GM18909 (cell line): ENCODE results near the gene COL4A3.
A peak's percentile ranks its signal among the peaks of the same experiment; 100 is the strongest.
"Not testable (repeated sequence)": the region's sequence is repeated elsewhere in the genome, so short reads cannot be mapped to it uniquely, and the experiment has no call there.

ENCODE experiments used
- ATAC-seq: cut with Tn5 transposase; IDR thresholded peaks from one replicate; pipeline ENCODE4 v1.9.1; 2021; ENCODE audit warnings: mild to moderate bottlenecking; ENCODE audit not compliant: unreplicated experiment, poor library complexity

The COL4A3 gene

DNA sequence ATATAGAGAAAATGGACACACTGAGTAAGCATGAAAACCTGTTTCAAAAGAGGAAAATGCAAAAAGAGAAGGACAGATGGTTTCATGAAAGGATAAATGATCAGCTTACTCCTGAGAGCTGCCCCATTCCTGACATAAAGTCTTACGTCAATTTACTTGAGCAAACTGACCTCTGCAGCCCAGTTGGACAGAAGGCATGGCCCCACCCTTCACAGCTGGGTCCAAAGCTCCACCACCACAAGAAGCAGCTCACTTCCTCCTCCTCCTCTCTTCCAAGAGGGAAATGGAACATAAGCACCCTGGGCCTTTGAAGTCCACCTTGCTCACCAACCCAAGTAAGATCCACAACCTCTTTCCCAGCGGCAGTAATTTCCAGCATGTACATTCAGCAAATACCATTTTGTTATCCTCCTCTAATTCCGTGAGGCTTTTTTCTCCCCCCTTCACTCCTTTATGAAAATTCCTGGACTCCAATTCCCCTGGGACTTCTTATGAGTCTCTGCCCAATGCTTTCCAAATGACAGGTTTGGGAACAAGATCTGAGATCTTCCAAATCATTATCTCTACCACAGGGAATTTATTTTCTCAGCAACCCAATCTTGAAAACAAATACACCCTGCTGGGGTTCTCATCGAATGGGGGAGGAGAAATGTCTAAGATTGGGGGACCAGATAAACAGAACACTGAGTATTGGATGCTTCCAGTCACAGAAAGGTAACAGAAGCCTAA, 10.5 kb upstream of the COL4A3 start:
- ATAC-seq: no peak

DNA sequence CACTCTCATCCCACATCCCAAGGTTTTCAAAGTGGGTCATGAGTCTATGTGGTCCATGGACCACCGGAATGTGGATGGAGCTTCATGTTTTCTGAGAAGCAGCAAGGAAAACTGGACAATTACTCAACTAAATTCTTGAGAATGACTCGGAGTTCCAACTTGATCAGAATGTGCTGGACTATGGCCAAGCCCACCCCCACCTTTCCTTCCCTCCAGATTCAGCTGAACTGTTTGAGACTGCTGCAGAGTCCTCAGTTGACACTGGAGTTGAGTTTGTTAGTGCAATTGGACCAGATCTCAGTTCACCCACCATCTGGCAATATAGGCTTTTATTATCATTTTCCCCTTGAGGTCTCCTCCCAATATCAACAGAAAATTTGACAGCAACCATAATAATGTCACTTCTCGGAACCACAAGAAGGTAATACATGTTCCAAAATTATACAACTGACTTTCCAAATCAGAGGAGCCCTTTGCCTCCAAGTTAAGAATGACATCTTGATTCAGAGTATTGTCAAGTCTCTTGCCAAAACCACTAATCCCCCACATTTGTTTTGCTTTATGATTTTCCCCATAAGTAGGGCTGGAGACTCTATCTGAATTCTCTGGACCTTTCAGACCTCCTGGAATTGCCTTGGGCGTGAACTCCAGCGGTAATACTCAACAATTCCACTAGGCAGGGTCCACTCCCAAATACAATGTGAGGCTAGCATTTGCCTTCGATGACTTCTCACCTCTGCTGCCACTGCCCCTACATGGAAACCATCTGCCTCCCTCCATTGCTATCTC, 9.2 kb upstream of the COL4A3 start:
- ATAC-seq: no peak

DNA sequence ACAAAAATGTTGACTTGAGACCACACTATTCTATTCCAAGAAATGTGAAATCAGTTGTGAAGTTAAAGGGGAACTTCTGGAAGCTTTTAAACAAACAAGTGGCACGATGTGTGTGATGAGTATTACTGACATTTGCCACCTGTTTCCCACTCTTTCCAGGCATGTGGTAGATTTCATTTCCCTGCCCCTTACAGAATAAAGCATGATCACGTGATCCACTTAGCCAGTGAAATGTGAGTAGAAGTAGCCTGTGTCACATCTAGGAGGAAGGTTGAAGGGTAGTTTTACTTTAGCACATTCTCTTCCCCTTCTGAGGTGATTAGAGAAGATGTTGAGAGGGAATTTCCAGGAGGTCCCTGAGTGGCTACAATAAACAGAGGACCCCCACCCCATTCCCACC, 4.3 kb upstream of the COL4A3 start:
- ATAC-seq: no peak

DNA sequence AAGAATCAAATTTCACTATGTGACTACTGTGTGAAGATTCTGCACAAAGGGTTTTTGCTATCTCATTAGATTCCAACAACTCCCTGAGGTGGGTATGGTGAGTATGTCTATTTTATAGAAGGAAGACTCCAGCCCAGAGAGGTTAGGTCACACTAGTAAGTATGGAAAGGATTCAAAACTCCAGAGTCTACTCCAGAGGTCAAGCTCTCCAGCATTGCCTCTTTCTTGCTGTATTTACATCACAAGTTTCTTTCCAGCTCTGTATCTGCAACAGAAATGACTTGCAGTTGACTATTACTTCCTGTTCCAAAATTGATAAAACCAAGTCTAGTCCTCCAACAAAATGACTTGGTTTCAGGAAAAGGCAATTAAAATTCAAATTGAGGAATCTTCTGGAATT, 2.5 kb upstream of the COL4A3 start:
- no peak for ATAC-seq

DNA sequence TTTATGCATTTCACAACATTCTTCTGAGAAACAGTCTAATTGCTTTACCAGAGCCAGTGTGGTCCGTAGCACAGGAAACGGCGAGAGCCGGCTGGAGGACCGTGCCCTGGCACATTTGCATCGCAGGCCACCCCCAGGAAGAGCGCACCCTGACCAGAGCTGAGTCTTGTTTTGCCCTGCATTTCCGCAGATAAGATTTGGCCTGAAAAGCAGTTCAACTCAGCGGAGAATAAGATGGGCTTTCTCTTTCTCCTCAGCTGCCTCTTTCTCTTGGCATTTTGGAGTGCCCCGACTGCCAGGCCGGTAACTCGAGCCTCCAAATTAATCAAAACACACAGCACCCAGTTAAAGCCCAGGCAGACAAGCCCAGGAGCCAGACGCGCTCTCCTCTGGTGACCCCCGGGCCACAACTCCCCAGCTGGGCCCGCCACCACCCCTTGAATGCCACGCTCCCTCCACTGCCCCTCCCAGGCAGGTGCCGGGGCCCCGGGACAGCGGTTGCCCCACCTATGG, 883 bp upstream of the COL4A3 start:
- ATAC-seq: peak; percentile 78

DNA sequence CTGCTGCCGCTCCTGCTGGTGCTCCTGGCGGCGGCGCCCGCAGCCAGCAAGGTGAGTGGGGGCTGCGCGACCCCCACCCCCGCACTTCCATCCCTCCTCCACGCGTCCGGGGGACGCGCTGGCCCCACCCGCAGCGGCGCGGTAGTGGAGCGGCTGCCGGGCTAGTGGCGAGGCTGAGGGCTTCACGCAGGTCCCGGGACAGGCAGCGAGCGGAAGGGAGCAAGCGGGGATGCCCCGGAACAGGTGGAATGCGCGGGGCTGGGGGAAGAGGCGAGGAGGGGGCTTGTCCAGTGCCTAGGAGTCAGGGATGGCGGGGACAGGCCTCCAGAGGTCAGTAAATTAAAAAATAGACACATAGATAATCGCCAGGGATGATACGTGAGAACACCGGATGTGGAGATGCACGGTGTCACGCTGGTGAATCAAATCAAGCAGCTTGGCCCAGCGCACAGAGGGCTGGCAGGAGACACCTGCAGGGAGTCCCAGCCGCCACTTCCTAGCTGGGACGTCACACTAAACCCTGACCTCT, 403 bp downstream of the COL4A3 start:
- peak; percentile 78 for ATAC-seq

DNA sequence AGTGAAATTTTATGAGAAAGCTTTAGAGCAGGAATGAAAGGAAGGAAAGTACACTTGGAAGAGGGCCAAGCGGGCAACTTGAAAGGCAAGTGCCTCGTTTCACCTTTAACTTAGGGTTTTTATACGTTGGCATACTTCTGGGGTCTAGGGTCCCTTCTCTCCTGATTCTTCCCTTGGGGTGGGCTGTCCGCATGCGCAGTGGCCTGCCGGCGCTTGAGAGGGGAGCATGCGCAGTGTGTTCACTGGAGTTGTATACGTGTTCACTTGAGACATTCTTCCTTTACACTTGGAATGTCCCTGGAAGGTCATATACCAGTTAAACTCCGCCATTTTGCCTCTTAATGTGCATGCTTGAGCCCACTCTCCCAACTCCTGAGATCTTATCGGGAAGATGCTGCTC, 7.4 kb downstream of the COL4A3 start:
- not testable (repeated sequence) for ATAC-seq

DNA sequence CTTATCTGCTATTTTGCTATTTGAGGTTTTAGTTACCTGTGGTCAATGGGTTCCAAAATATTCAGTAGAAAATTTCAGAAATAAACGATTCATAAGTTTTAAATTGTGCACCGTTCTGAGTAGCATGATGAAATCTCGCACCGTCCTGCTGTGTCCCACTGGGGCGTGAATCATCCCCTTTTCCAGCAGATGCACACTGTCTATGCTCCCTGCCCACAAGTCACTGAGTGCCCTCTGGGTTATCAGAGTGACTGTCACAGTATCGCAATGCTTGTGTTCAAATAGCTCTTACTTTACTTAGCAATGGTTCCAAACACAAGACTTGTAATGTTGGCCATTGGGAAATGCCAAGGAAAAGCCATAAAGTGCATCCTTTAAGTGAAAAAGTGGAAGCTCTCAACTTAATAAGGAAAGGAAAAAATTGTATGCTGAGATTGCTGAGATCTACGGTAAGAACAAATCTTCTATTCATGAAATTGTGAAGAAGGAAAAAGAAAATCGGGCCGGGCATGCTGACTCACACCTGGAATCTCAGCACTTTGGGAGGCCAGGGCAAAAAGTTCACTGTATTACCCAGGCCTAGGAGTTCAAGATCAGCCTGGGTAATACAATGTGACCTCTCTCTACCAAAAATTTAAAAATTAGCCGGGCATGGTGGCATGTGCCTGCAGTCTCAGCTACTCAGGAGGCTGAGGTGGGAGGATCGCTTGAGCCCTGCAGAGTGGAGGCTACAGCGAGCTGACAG, 13.3 kb downstream of the COL4A3 start:
- ATAC-seq: no peak

DNA sequence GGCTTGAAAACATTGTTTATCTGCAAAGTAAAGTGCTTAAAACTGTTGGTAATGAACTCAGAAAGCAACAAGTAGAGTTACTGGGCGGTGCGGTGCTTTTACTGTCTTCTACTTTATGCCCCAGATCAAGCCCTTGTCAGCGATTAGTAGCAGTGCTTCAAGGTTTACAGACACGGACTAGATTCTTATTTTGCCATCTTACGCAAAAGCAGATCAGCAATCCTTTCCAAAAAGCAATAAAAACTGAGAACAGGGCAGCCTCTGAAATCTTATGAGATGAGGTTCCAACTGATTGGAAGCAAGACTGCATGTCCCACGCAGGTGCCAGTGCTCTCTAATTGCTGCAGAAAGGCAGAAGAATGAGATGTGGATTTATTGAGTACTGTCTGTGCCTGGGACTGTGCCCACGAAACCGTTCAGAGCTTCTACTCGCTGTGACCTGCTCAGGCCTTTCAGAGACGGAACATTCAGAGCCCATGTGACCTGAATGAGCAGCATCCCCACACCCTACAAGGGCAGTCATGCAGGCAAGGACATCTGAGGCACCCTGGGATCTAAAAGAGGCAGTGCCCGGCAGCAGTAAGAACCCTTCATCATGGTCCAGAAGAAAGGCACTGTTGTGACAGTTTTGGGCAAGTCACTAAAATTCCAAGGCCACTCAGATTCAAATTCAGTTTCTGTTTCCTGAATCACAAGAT, 15.7 kb downstream of the COL4A3 start:
- no peak for ATAC-seq

DNA sequence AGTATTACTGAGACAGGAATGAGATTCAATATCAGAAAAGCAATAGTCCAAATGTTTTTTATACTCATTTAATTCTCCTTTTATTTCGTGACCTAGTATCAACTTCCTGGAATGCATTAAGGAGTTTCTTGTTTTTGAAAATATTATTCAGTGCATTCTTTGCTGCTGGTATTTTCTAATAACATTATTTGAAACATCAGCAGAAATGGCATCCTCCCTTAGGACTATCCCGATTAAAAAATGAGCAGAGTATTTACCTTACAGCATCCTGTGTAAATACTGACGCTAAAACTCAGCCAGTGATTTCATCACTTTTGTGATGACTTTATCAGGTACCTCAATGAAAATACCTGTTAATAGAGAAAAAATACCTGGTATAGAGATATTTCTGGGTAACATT, 16.3 kb downstream of the COL4A3 start:
- no peak for ATAC-seq

DNA sequence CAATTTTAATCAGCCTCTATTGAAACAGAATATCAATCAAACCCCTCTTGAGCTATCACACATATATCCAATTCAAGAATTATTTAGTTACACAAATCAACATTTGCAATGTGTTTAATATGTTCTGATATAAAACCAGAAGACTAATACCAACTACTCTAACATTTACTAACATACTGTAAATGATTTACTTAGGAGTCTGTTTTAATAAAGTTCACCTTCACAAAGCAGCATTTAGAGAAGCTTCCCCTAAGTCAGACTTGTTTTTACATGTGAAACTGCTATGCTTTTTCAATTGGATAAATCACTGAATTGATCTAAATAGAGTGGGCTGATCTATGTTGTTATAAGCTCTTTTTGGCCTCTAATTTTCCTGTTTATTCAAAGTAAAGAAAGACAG, 18.3 kb downstream of the COL4A3 start:
- no peak for ATAC-seq

DNA sequence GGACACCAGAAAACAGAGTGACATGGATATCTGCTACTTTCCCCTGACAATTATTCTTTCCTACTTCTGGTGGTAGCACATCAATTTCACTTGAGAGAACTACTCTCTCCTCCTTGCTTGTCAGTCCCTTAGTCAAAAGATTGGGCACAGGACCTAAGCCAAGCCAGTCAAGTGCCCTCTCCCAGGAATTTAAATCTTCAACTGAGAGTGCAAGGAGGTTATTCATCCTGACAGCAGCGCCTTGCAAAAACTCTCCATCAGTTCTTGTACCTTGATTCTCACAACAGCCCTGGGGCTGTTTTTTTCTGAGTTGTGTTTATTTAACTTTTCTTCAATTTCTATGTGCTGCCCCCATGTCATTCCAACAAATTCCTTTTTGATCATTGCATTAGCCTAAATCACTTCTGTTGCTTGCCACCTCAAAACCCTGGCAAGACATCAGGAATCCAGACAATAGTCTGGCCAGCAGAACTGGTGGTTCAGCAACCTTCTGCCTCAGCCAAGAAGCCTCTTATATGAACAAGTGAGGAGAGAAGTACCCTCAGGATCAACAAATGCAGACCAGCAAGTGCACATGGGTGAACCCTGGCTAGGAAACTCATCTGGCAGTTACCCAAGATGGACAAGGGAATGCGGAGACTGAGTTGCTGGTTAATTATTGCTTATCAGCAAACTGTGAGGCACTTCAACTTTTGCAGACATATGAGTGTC, 19.4 kb downstream of the COL4A3 start:
- no peak for ATAC-seq

DNA sequence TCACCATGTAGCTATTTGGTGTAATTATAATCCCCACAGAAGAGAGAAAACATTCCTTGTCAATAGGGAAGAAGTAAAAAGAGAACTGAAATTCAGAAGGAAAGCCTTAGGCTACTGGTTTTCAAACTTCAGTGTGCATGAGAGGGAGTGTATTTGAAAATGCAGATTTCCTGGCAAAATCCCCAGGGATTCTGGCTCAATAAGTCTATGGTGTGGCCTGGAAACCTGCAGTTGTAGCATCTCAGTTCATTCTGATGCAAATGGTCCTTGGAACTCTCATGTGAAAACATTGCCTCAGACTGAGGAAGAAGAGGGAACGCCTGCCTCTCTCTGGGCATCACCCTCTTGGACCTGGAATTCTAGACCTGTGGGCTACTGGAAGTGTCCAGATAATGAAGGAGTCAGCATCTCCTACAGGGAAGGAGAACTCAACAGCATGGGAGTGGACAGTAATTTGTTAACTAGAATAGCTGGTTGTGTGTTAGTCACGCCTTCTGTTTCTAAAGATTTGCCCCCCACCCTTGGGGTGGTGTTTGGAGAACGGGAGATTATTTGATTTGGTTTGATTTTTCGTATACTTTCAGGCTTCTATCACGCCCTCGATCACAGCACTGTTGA, 21.3 kb downstream of the COL4A3 start:
- ATAC-seq: no peak

DNA sequence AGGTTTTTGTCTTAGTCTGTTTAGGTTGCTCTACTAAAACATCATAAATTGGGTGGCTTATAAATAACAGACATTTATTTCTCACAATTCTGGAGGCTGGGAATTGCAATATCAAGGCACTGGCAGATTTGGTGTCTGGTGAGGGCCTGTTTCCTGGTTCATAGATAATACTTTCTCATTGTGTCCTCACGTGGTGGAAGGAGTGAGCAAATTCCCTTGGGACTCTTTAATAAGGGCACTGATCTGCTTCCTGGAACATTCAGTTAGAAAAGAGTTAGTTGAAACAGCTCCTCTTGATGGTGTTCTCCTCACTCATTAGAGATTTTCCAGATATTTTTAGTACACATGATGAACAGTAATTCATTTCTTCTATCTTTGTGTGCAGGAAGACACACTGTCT, 22.3 kb downstream of the COL4A3 start:
- no peak for ATAC-seq

DNA sequence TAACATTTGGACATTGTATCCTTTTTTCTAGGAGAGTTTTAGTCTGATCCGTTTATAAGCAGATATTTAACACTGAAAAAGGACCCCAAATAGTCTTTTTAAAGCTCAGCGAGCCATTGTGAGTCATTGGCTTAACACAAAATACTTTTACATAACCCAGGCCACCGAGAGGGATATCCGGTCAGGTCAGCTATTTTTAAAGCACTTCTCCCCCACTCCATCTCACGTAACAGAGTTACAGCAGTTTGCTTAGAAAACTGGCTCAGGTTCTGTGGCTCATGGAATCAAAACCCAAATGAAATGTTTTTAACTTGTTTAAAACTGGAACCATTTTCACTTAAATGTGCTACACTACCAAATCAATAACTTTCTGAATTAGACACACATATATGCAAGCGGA, 23.9 kb downstream of the COL4A3 start:
- peak; percentile 83 for ATAC-seq

DNA sequence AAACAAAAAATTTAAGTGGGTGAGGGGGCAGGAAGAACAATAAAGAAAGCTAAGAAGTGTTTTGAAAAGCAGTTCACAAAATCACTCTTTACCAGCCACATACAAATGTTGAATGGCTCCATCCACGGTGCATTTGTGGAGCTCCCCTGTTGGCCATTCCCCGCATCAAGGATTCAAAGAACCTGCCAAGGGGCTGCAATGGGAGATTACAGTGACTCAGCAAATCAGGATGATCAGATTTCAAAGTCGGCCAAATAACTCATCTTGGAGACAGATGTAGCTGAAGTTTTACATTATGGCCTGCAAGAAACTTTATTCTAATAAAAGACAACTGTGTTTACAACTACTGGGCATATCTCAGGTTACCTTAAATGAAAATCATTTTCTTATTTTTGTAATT, 26.9 kb downstream of the COL4A3 start:
- no peak for ATAC-seq

DNA sequence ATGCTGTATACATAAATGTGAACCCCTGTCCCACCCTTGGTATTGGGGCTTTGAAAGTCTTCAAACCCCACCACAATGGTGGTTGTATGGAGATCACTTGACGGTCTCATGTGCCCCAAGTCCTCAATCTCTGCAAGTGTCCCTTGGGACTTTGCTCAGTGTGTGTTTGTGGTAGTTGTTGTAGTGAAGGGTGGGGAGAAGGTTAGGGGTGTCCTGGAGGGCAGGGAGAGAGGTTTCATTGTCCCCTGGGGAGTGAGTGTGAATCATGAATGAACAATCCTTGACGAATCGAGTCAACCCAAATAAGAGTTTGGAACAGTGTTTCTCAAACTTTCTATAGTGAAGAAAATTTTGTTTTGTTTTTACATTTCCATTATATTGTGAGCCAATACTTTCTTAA, 28.1 kb downstream of the COL4A3 start:
- ATAC-seq: no peak

DNA sequence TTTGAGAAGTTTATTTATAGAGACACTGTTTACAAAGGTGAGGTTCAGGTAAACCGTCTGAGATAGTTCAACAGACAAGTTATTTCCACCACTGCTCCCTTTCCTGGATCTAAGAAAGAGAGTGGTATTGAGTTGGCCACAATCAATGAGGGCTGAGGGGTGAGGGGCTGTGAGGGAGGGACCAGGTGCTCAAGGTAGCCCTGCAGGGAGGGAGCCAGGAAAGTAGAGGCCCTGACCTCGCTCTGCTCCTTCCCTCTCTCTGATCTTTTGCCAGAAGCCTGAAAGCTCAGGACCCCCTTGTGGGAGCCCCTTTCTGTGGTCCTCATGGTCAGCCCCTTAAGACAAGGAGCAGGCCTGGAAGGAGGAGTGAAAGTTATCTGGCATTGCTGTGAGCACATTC, 29.8 kb downstream of the COL4A3 start:
- no peak for ATAC-seq

DNA sequence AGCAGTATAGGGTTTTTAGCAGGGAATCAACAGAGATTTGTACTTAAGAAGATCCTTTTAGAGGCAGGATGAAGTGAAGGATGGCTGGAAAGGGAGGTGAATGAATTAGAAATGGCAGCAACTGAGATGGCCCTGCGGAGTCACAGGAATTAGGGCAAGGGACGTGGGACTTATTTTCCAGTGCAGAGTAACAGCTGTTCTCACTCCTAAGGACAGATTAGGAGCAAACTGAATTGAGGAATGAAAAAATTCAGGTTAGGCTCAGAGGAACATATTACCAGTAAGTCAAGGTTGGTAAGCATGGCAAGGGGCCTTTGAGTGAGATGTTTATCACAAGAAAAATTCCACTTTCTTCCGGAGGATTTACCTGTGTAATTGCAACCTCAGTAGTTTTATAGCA, 34.4 kb downstream of the COL4A3 start:
- no peak for ATAC-seq
